ENCODE results near the gene STKLD1. TPM values are rescaled to one million over a fixed set of nuclear protein-coding genes. Genes with fewer than 3 reads are reported as not detected.

The STKLD1 gene
- total RNA-seq, 4 donors from 2014 or later = 0.54 to 7.0 (median 3.7) TPM; not detected in 1

GRCh38 chr9:133342069-133342406, 34.1 kb upstream of the STKLD1 start:
- TF ChIP-seq POLR2A (IDR thresholded peaks at IDR 0.05) (no peak), CTCF (IDR thresholded peaks at IDR 0.05) (no peak)
- no peak for DNase-seq (ENCODE audit: low spot score in 2 of 2)
- intact Hi-C loops (cut with DNase I; ENCODE audit: low total_unique reads) = no loop called here
- WGBS, 2 donors = 65 to 81% methylated on average over 9 of the region's 12 CpGs
- H3K4me3 ChIP-seq (ENCODE audit: low read depth, poor library complexity, severe bottlenecking) = no peak overlapping the region

- WGBS, 2 donors = 80 to 81% methylated on average over 11 of the region's 11 CpGs
- H3K4me3 ChIP-seq (ENCODE audit: low read depth, poor library complexity, severe bottlenecking) = no peak overlapping the region
- TF ChIP-seq POLR2A (IDR thresholded peaks at IDR 0.05) (no peak), CTCF (IDR thresholded peaks at IDR 0.05) (no peak)
- DNase-seq (ENCODE audit: low spot score in 2 of 2) = no peak
- intact Hi-C loops (cut with DNase I; ENCODE audit: low total_unique reads) = no loop called here
Measured at GRCh38 chr9:133342570-133342969, 33.6 kb upstream of the STKLD1 start.

- no peak for DNase-seq (ENCODE audit: low spot score in 2 of 2)
- intact Hi-C loops (cut with DNase I; ENCODE audit: low total_unique reads) = no loop called here
- no peak overlapping the region for H3K4me3 ChIP-seq (ENCODE audit: low read depth, poor library complexity, severe bottlenecking)
- TF ChIP-seq CTCF (IDR thresholded peaks at IDR 0.05) = no peak
- TF ChIP-seq POLR2A (IDR thresholded peaks at IDR 0.05) = no peak
- WGBS, 2 donors = 93 to 96% methylated on average over 15 to 19 of the region's 19 CpGs
Measured at GRCh38 chr9:133344071-133344470, 32.1 kb upstream of the STKLD1 start.

DNA sequence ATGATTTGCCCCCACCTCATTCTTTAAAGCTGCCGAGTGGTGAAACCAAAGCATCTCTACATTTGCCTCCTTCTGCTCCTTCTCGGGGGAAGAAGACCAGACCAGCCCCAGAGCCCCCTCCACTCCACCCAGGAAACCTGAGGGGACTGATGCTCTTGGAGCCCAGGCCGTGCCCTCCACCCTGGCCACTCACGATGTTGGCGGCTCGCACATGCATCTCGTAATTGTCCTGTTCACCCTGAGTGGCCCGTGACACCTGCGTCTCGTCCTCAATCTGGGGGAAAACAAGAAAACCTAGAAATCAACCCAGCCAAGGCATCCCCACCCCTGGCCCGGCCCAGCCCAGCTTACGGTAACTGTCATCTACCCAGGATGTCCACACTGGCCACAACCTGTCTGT, 31.2 kb upstream of the STKLD1 start:
- intact Hi-C loops (cut with DNase I; ENCODE audit: low total_unique reads) = no loop called here
- WGBS, 2 donors = 91% methylated on average over 12 of the region's 12 CpGs
- H3K4me3 ChIP-seq (ENCODE audit: low read depth, poor library complexity, severe bottlenecking) = no peak overlapping the region
- TF ChIP-seq CTCF (IDR thresholded peaks at IDR 0.05) (no peak), POLR2A (IDR thresholded peaks at IDR 0.05) (no peak)
- no peak for DNase-seq (ENCODE audit: low spot score in 2 of 2)

DNA sequence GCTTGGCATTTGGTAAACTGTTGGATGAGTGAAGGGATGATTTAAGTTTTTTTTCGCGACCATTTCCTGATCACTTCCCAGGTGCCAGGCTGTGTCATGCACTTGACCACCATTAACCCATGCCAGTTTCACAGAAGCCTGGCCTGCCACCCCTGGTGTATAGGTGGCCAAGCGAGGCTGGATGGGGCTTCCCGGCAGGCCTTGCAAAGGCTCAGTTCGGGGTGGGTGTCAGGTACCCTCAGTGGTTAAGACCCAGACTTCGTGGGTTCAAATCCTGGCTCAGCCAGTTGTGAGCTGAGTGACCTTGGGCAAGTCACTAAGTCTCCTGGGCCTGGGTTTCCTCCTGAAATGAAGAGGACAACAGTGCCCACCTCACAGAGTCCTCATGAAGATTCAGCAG, 30.6 kb upstream of the STKLD1 start:
- intact Hi-C loops (cut with DNase I; ENCODE audit: low total_unique reads) = no loop called here
- H3K4me3 ChIP-seq (ENCODE audit: low read depth, poor library complexity, severe bottlenecking) = no peak overlapping the region
- TF ChIP-seq CTCF (IDR thresholded peaks at IDR 0.05) (no peak), POLR2A (IDR thresholded peaks at IDR 0.05) (no peak)
- WGBS, 2 donors = 86 to 98% methylated on average over 6 of the region's 6 CpGs
- no peak for DNase-seq (ENCODE audit: low spot score in 2 of 2)

DNA sequence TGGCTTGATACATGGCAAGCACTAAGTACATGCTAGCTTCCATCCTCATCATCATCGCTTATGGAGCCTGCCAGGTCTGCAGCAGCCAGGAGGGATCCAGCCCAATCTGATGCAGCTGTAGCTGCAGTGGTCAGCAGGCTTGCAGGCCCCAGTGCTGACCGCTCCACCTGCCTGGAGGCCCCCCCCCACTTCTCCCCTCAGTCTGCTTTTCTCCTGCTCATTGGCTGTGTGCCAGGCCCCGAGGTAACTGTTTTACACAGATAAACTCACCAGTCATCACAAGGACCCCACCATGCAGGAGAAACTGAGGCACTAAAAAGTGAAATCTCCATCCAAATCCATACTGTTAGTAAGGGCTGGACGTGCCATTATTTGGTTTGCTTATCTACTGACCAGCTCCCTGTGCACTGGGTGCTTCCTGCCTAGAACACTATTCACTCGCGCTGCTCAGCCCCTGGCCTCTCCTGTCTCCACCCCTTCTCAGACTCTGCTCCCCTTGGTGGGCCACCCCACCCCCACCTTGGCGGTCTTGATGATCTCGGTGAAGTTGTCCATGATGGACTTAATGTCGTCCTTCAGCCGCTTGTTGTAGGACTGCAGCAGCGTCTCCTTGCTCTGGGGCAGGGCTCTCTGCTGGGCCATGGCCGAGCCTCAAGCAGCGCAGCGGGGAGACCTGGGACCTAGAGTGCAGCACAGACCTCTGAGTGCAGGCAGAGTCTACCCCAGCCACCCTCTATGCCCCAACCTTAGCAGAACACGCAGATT, 30.0 kb upstream of the STKLD1 start:
- 65 to 73% methylated on average over 11 to 12 of the region's 15 CpGs for WGBS, 2 donors
- H3K4me3 ChIP-seq (ENCODE audit: low read depth, poor library complexity, severe bottlenecking) = no peak overlapping the region
- intact Hi-C loops (cut with DNase I; ENCODE audit: low total_unique reads) = no loop called here
- DNase-seq (ENCODE audit: low spot score in 2 of 2) = no peak
- no peak for TF ChIP-seq POLR2A (IDR thresholded peaks at IDR 0.05)
- TF ChIP-seq CTCF (IDR thresholded peaks at IDR 0.05) = no peak

Measured in lower leg skin (tissue), 4 donors.